HG02759 (cell line): ENCODE data around the gene RAB20.
"Not testable (repeated sequence)": the region's sequence is repeated elsewhere in the genome, so short reads cannot be mapped to it uniquely, and the experiment has no call there.

Experiments used
- ATAC-seq: cut with Tn5 transposase; IDR thresholded peaks from one replicate; pipeline ENCODE4 v1.9.1; 2021; ENCODE audit warnings: mild to moderate bottlenecking, moderate library complexity; ENCODE audit not compliant: unreplicated experiment

RAB20 gene

DNA sequence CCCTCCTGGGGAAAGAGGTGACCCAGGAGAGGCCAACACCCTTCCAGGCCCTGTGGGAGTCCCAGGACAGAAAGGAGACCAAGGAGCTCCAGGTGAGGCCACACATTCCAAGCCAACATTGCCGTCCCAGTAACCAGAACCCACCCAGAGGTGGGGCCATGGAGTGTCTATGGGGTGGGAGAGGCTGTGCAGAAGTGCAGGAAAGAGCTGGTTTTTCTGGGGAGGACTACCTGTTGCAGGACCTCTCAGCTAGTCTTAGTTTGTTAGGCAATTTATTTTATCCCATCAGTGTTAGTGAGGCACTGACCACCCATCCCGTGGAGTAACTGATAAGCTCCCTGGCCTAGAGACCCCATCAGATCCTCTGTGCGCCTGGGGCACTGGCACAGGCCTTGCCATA lies 66.1 kb downstream of the RAB20 start:
- ATAC-seq = no peak

DNA sequence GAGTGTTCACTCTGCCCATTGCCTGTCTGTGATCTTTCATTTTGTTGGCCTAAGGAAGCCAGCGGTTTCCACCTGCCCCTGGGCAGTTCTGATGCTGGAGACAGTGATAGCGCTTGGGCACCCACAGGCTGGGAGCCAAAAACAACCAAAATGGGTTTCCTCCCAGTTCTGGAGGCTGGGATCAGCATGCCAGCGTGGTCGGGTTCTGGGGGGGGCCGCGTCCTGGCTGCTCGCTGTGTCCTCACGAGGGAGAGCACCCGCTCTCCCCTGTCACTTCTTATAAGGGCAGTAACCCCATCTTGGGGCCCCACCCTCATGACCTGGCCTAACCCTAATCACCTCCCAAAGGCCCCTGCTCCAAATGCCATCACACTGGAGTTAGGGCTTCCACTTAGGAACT lies 67.9 kb downstream of the RAB20 start:
- ATAC-seq = no peak

DNA sequence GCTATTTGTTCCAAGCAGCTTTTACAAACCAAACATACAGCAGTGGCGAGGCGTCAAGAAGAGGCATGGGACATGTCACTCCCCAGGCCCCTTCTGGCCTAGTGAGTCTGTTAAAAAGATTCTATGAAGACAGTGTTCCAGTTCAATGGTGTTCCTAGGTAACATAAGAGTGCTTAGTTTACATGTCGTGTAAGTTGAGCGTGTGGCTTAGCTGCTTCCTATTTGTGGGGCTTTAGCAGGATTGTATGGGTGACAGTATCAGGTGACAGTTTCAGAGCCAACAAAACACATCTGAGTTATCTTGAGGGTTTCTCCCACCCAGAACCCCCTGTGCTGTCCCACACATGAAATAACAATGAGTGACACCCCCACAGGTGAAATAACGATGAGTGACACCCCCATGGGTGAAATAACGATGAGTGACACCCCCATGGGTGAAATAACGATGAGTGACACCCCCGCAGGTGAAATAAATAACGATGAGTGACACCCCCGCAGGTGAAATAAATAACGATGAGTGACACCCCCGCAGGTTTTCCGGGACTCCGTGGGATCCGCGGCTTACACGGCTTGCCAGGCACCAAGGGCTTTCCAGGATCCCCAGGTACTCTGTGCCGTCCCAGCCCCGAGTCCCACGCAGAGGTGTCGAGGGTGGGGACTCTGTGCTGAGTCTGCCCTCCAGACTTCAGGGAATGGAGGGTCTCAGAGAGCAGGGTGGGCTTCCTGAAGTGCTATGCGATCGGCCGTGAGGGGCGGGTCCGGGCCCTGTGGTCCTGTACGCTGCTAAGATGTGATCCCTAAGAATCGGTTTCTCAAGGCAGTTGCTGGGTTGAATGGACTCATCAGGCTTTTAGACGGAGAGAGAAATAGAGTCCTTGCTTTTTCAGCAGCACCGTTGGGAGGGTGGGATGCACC lies 68.6 kb downstream of the RAB20 start:
- ATAC-seq = no peak

DNA sequence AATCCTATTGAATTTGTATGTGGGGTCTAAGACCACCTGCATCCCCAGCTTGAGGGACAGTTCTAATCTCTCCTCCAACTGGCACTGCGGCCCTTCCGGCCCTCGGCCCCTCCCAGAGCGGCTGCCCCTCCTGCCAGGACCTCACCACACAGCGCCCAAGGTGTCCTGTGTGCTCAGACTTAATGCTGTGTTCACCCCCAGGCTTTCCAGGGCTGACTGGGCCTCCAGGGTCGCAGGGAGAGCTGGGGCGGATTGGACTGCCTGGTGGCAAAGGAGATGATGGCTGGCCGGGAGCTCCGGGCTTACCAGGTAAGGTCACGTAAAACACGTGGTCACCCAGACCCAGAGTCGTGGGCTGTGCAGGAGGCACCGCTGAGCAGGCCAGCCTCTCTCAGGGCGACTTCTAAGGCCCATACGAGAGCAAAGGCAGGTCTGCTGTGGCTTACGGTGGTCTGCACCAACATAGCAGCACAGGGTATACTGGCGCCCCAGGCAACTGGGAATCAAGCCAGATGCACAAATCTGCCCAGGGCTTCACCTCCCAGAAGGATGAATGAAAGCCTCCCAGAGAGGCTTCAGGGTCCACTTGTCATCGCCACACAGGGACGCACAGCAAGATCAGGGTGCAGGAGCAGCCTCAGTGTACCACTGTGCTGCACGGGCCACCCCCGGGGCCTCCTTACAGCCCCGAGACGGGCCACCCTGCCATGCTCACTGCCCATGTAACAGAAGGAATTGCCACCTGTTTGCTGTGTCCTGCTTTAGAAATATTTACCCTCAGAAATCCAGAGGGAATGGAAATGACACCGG lies 69.4 kb downstream of the RAB20 start:
- ATAC-seq = no peak

DNA sequence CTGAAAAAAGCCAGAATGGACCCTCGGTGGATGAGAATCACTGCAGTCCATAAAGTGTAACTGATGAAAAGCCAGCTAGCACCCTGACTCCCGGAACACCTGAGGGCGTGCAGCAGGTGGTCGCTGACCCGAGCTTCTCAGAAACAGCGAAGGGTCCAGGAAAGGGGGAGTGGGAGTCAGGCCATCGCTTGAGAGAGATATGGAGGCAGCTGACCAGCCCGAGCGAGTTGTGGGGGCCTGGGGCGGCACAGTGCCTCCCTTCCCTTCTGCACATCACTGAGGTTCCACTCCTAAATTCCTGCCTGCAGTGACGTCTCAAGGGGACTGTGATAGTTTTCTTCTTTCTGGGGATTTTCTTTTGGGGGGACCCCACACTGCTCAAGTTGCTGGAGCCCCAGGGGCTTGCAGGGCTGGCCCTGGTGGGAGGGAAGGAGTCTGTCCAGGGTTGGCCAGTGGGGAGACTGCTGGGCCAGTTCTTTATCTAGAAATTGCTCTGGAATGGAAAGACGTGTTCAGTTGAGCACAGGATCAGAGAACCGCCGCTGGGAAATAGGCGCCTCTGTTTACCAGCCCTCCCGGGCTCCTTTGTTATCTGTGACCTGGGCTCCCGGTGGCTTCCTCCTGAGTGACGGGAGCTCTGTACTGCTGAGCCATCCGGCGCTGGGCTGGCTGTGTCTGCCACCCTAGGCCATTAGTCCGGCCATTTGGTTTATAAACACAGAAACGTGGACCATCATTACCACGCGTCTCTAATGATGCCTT lies 71.3 kb downstream of the RAB20 start:
- no peak for ATAC-seq

DNA sequence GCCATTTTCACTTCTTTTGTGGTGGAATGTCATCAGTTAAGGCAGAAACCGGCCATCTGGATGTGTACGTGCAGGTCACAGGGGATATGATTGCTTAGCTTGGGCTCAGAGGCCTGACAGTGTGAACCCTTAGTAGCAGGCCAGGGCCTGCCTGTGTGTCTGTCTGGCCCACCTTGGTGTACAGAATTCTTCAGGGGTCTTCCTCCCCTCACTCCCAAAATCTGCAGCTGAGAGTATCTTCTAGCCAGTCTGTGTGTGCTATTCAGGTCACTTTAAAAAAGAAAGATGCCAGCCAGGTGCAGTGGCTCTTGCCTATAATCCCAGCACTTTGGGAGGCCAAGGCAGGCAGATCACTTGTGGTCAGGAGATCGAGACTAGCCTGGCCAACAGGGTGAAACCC lies 74.6 kb downstream of the RAB20 start:
- not testable (repeated sequence) for ATAC-seq

DNA sequence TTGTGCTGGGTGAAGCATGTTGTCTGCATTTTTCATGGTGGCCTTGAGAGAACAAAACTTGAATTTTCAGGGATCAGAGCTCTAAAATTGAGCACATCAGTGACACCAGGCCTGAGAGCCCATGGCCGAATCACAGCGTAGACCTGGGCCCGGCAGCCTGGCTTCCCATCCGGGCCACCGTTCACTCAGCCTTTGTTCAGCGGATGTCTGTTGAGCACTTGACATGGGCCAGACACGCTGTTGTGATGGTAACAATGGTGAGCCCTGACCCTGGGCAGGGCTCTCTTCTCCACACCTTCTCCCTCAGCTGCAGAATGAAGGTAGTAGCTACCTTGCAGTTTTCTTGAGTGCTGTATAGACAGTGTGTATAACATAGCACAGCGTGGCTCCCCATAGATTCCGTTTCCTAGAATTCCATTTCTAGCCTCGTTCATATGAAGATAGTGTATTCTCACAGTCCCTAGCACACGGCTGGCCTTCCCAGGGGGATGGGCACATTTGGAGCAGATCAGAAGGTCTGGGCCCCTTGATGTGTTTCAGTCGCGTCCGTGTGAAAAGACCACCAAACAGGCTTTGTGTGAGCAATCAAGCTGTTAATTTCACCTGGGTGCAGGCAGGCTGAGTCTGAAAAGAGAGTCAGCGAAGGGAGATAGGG lies 75.3 kb downstream of the RAB20 start:
- ATAC-seq = no peak

DNA sequence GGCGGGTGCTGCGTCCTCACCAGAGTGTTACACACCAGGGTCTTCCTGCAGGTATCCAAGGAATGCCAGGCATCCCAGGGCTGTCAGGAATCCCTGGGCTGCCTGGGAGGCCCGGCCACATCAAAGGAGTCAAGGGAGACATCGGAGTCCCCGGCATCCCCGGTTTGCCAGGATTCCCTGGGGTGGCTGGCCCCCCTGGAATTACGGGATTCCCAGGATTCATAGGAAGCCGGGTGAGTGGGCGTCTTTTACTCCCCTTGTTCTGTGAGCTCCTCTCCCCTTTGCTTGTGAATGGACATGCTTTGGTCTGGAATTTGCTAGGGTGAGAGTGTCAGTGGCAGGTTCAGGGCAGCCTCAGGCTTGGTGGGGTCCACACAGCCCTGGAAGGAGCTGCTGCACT lies 75.9 kb downstream of the RAB20 start:
- ATAC-seq = no peak

DNA sequence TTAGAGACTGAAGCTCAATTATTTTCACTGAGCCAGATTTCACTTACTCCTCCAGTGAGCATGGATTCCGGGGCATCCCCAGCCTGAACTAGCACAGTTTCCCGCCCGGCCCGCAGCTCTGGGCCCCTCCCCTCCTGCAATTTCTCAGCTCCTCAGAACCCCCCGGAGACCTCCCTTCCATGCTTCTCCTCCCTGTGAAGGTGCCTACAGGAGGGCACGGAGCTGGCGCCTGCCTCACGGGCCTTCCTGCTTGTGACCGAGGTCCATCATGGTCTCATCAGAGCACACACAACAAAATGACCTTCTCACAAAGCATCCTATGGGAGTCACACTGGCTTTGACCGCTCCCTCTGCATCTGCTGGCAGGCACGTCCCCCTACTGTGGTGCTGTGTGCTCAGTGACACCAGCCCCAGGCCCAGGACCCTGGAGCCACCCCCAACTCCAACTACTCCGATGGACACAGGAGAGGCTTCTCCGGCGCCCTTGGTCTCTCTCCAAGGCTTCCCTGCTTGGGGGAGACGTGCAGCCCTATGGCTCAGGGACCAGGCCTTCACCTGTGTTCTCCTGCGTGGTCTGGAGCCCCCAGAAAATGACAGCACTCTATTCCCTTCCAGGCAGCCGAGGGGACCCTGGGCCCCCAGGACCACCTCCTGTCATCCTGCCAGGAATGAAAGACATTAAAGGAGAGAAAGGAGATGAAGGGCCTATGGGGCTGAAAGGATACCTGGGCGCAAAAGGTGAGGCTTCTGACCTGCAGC lies 77.1 kb downstream of the RAB20 start:
- no peak for ATAC-seq

DNA sequence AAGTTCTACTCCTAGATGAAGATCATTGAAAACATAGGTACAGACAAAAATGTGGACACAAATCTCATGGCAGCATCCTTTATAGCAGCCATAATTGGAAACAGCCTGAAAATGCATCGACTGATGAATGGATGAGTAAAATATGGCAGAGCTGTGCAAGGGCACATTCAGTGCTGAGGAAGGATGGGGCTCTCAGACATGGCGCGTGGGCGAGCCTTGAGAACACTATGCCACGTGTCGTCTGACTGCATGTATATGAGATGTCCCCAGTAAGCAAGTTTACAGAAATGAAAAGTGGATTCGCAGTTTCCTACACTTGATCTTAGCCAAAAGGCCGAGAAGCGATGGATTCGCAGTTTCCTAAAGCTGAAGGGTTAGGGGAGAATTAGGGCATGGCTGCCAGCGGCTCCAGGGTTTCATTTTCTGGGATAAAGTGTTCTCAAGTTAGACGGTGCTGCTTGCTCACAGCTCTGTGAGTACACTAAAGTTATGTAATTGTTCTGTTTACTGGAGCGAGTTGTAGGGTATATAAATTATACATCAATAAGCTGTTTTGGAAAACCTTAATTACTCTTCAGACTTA lies 78.0 kb downstream of the RAB20 start:
- ATAC-seq = no peak

DNA sequence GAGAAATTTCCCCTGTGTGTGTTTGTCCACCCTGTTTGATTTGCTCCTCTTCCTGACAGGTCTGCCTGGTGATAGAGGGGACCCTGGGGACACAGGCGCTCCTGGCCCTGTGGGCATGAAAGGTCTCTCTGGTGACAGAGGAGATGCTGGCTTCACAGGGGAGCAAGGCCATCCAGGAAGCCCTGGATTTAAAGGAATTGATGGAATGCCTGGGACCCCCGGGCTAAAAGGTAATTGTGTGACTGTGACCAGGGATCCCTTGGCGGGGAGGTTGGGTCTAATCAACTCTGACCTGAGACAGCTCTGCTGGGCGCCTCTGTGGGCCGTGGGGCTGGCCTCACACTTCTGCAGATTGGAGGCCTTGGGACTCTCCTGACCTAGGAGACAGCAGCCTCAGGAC lies 81.4 kb downstream of the RAB20 start:
- ATAC-seq = no peak

DNA sequence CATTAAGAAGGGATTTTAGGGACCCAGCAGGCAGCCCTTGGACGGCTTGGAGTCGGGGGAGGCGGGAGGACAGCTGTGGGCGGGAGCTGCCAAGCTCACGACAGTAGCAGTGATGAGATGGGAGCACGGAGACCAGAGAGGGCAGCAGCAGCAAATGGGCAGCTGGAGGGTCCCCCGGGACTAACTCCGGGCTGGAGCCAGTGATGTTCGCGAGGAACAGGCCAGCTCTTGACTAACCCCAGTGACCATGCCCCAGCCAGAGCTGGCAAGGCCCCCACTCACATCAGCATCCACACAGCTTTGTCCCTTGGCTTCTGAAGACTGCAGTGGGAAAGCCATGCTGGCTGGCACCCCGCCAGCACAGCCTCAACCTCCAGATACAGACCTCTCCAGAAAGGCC lies 81.9 kb downstream of the RAB20 start:
- ATAC-seq = no peak

DNA sequence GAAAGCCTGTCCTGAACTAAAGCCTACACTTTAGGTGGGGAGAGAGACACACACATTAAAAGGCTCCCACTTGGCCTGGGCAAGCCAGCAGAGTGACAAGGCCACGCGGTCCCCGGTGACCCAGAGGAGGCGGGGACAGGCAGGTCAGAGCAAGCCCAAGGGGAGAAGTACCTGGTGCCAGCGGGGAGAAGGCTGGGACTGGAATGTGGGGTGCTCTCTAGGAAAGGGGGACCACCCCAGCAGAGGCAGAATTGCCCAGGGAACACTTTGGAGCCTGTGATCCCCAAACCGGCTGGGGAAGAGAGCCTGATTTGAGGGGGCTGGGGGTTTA lies 82.3 kb downstream of the RAB20 start:
- ATAC-seq = no peak

DNA sequence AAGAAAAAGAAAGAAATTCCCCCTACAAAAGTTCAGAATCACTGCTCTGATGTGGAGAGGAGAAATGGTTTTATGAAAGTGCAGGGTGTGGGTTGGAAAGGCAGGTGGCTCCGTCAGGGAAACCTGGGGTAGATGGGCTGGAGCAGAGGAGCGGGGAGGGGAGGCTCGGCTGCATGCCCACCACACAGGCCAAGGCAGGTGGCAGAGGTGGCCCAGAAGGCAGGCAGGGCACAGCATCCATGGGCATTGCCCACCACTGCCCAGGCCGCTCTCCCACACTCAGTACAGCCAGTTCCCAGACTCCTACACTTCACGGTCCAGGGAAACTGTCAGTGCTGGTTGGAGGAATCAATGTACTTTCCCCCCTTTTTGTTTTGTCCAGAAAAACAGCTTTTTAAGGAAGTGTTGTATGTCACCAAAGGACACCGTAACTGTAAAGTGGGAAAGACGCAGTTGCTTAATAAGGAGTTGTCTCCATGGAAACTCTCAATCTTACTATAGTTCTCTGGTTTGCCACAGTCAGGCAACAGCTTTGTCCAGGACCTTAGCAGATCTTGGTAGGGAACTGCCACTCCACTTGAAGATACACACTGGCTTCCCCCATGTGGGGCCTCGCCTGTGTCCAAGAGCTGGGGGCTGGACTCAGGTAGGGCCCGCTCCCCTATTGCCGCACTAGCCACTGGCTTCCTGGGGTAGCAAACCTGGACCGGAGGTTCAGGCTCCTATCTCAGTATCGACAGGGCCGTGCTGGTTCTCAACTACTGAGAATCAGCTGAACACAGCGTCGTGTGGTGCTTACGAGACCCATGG lies 82.9 kb downstream of the RAB20 start:
- no peak for ATAC-seq

DNA sequence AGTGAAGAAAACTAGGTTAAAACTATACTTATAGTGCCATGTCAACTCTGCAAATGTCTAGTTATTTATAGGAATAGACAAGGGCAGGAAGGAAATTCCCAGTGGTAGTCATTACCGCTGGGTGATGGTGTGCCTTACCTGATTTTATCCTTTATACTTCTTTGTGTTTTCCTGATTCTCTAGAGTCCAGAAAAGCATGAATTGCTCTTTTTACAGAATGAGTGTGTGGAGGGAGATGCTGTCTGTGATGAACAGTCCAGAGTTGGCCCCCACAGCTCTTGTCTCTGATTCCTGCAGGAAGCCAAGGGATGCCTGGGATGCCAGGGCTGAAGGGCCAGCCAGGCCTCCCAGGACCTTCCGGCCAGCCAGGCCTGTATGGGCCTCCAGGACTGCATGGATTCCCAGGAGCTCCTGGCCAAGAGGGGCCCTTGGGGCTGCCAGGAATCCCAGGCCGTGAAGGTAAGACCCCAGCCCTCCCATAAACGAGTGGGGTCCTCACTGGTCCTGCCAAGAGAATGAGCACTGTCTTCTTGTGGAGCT lies 83.7 kb downstream of the RAB20 start:
- ATAC-seq = no peak

DNA sequence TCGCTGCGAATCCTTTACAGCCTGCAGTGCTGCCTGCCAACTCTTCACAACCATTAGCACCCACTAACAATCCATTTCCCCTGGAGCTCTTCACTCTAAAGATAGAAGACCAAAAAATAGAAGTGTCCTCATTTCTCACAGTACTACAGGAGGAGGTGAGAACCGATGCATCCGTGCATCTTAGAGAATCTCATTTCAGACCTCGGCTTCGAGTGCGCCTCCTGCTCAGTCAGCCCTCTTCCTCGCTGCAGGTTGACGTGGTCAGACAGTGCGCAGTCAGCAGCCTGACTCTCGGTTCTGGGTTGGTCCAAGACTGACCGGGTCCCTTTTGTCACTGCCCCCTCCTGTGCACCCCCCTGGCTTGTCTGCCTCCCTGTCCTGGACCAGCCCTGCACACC lies 85.3 kb downstream of the RAB20 start:
- ATAC-seq = no peak

DNA sequence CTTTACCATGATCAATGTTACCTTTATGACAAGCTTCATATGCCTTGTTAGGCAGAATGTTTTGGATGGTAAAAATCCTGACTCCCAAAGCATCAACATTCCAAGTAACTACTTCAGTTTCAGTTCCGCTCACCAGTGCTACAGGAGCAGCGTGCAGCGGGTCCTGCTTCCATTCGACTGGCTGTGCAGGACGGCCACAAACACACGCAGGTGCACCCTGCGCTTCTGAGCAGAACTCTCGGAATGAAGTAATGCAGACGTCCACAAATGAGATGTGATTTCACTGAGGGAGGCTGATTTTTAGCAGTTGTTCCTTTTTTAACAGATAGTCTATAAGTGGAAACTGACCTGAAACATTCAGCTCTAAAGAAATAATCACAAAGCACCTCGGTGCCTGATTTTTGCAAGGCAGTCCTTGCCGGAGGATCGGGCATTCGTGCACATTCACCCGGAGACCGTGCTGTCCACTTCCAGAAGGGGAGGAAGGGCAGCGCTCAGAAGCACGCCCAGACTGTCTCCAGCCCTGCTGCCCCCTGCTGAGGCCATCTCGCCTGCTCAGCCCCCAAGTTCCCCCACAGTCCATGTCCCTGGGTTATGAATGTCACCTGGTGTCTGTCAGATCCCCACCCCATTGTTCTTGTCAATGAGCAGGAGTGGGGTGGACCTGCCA lies 85.8 kb downstream of the RAB20 start:
- ATAC-seq = no peak

DNA sequence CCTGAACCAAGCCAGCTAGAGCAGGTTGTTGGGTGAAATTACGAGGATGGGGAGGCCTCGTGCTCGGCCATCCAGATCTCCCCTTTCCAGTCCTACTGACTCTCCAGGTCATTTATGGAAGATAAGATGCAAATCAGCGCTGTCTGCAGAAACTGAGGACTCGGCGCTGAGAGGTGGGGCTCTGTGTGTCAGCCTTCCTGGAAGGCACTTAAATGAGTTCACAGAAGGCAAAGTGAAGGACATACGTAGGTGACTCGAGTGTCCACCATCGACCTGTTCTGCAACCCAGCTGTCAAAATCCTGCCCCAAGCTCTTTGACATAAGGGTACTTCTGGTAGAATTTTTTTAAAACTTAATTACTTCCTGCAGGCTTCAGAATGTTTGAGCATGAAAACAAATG lies 86.4 kb downstream of the RAB20 start:
- ATAC-seq = no peak
